WTC11 (cell line): ENCODE data around the gene PCSK5. TPM values are rescaled to one million over a fixed set of nuclear protein-coding genes. Genes with fewer than 3 reads are reported as not detected.

Experiments used
- ATAC-seq: fragments of 200-7000 bp; cut with Tn5 transposase; 2 replicates; pipeline ENCODE4 v1.10.0; 2021; ENCODE audit warnings: mild to moderate bottlenecking, moderate library complexity
- CTCF ChIA-PET: fragments of 300-600 bp; sonication (Branson Sonifier 250); formaldehyde crosslinking; loops from one replicate; lab custom pipeline; 2021; ENCODE audit warnings: antibody characterized with exemption; lab: Charles Lee
- POLR2A ChIA-PET: fragments of 350-600 bp; sonication (Branson Sonifier 250); formaldehyde crosslinking; loops from one replicate; lab custom pipeline; 2021; ENCODE audit warnings: antibody characterized with exemption; lab: Charles Lee
- DNase-seq: peaks from one replicate; pipeline ENCODE4 v3.0.0; 2021; ENCODE audit warnings: low spot score
- H3K27ac Mint-ChIP-seq: 2 replicates; pipeline ENCODE4 v1.8.0; 2021; ENCODE audit warnings: mixed read lengths
- H3K27me3 Mint-ChIP-seq: 2 replicates; pipeline ENCODE4 v1.8.0; 2021; ENCODE audit warnings: low read depth, mild to moderate bottlenecking, moderate library complexity, mixed read lengths
- H3K36me3 Mint-ChIP-seq: 2 replicates; pipeline ENCODE4 v1.8.0; 2021; ENCODE audit warnings: mixed read lengths
- H3K4me1 Mint-ChIP-seq: 2 replicates; pipeline ENCODE4 v1.8.0; 2022; ENCODE audit warnings: mixed read lengths
- H3K4me3 Mint-ChIP-seq: 2 replicates; pipeline ENCODE4 v1.8.0; 2021; ENCODE audit warnings: mild to moderate bottlenecking, moderate library complexity, mixed read lengths
- H3K9me3 Mint-ChIP-seq: 2 replicates; pipeline ENCODE4 v1.8.0; 2021; ENCODE audit warnings: mixed read lengths
- ATF6 ChIP-seq: sonication (generic); formaldehyde crosslinking; IDR thresholded peaks from 2 replicates; pipeline ENCODE4 v1.8.1; 2023; ENCODE audit warnings: mild to moderate bottlenecking, missing genetic modification reagents
- CREB1 ChIP-seq: sonication (generic); formaldehyde crosslinking; IDR thresholded peaks from 2 replicates; pipeline ENCODE4 v1.8.0; 2023; ENCODE audit warnings: mild to moderate bottlenecking, missing genetic modification reagents
- E2F1 ChIP-seq: sonication (generic); formaldehyde crosslinking; IDR thresholded peaks from 2 replicates; pipeline ENCODE4 v1.8.0; 2022; ENCODE audit warnings: mild to moderate bottlenecking, missing genetic modification reagents
- GTF2I ChIP-seq: fragments of 250-450 bp; sonication (Bioruptor Pico); conservative IDR thresholded peaks from 2 replicates; pipeline ENCODE4 v1.4.0; 2021; ENCODE audit warnings: mild to moderate bottlenecking
- MYBL2 ChIP-seq: sonication (generic); formaldehyde crosslinking; IDR thresholded peaks from 2 replicates; pipeline ENCODE4 v1.8.1; 2023; ENCODE audit warnings: mild to moderate bottlenecking, moderate library complexity, missing genetic modification reagents
- SP1 ChIP-seq: sonication (generic); formaldehyde crosslinking; conservative IDR thresholded peaks from 2 replicates; pipeline ENCODE4 v1.8.1; 2022; ENCODE audit warnings: missing genetic modification reagents
- USF2 ChIP-seq: sonication (generic); formaldehyde crosslinking; IDR thresholded peaks from 2 replicates; pipeline ENCODE4 v1.8.1; 2023; ENCODE audit warnings: mild to moderate bottlenecking, missing genetic modification reagents, moderate library complexity
- ZNF317 ChIP-seq: sonication (generic); formaldehyde crosslinking; IDR thresholded peaks from 2 replicates; pipeline ENCODE4 v1.8.1; 2023; ENCODE audit warnings: low read depth, mild to moderate bottlenecking, moderate library complexity, missing genetic modification reagents, borderline replicate concordance
- total RNA-seq: library from RNA; stranded (reverse); gene quantifications from 3 replicates; pipeline ENCODE4 v1.2.3, GENCODE V29; 2021
- TF ChIP-seq, protein P1 (sequence below): sonication (generic); formaldehyde crosslinking; IDR thresholded peaks from 2 replicates; pipeline ENCODE4 v1.8.1; 2022; ENCODE audit warnings: low read depth, mild to moderate bottlenecking, moderate library complexity, missing genetic modification reagents, borderline replicate concordance
- TF ChIP-seq, protein P2 (sequence below): sonication (generic); formaldehyde crosslinking; IDR thresholded peaks from 2 replicates; pipeline ENCODE4 v1.8.1; 2023; ENCODE audit warnings: mild to moderate bottlenecking, missing genetic modification reagents
- TF ChIP-seq, protein P3 (sequence below): sonication (generic); formaldehyde crosslinking; IDR thresholded peaks from 2 replicates; pipeline ENCODE4 v1.8.1; 2023; ENCODE audit warnings: mild to moderate bottlenecking, missing genetic modification reagents, moderate library complexity
- TF ChIP-seq, protein P4 (sequence below): fragments of 200-600 bp; IDR thresholded peaks from 2 replicates; pipeline ENCODE4 v1.8.0; 2022; ENCODE audit warnings: antibody characterized with exemption
- TF ChIP-seq, protein P5 (sequence below): fragments of 250-450 bp; sonication (Bioruptor Pico); IDR thresholded peaks from 2 replicates; pipeline ENCODE4 v1.9.0; 2021; ENCODE audit warnings: mild to moderate bottlenecking, borderline replicate concordance
- TF ChIP-seq, protein P6 (sequence below): fragments of 250-450 bp; sonication (Bioruptor Pico); IDR thresholded peaks from 2 replicates; pipeline ENCODE4 v1.9.0; 2021; ENCODE audit warnings: mild to moderate bottlenecking

The PCSK5 gene
- total RNA-seq, 1 experiment from 2014 or later: 30.6 TPM

DNA sequence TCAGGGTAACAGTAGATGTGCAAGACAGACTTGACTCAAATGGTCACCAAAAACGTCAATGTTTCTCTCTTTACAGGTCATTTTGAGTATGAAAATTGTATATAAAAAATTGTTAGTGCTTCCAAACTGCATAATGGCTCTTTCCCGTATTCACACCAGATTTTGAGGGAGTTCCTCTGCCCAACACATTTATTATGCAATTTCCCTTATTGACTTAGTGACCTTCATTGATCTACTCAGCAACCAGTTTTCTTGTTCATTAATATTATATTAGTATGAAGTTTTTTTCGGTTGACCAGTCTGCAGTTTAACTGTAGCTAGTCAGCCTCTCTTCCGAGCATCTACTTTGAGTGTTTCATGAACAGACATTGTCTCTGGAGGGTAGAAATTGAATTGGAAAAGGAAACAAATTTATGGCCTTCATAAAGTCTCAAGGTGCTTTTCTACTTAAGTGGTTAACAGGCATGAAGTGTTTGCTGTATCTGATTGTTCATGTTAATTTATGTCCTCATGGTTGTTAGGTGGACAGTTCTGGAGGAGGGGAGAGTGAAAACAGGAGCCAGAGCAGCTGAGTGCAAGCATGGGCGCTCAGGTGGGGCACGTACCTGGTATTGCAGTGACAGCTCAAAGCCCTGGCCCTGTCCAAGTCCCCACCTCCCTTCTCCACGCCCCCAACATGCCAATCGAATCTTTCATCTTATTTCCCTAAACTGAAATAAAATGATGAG lies 263.6 kb downstream of the PCSK5 start (continued):
- TF ChIP-seq, protein P1, sequence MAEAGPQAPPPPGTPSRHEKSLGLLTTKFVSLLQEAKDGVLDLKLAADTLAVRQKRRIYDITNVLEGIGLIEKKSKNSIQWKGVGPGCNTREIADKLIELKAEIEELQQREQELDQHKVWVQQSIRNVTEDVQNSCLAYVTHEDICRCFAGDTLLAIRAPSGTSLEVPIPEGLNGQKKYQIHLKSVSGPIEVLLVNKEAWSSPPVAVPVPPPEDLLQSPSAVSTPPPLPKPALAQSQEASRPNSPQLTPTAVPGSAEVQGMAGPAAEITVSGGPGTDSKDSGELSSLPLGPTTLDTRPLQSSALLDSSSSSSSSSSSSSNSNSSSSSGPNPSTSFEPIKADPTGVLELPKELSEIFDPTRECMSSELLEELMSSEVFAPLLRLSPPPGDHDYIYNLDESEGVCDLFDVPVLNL (CRISPR knock-in tag): no peak
- TF ChIP-seq E2F1: no peak

- H3K4me3 Mint-ChIP-seq: no peak overlapping the region
- H3K9me3 Mint-ChIP-seq: no peaks in the 10 kb centered on the region
- H3K27me3 Mint-ChIP-seq: no peaks in the 10 kb centered on the region
- peaks cover 17% of the 10 kb centered on the region for H3K36me3 Mint-ChIP-seq
- no peak for TF ChIP-seq SP1
- TF ChIP-seq, protein P2, sequence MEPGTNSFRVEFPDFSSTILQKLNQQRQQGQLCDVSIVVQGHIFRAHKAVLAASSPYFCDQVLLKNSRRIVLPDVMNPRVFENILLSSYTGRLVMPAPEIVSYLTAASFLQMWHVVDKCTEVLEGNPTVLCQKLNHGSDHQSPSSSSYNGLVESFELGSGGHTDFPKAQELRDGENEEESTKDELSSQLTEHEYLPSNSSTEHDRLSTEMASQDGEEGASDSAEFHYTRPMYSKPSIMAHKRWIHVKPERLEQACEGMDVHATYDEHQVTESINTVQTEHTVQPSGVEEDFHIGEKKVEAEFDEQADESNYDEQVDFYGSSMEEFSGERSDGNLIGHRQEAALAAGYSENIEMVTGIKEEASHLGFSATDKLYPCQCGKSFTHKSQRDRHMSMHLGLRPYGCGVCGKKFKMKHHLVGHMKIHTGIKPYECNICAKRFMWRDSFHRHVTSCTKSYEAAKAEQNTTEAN: no peak
- TF ChIP-seq ATF6 (CRISPR knock-in tag): no peak
- no peak for TF ChIP-seq CREB1 (CRISPR knock-in tag)
- TF ChIP-seq USF2 (CRISPR knock-in tag): no peak
- TF ChIP-seq GTF2I (CRISPR knock-in tag): no peak
- no peak for TF ChIP-seq MYBL2 (CRISPR knock-in tag)
- no peak for TF ChIP-seq ZNF317 (CRISPR knock-in tag)
- TF ChIP-seq, protein P3, sequence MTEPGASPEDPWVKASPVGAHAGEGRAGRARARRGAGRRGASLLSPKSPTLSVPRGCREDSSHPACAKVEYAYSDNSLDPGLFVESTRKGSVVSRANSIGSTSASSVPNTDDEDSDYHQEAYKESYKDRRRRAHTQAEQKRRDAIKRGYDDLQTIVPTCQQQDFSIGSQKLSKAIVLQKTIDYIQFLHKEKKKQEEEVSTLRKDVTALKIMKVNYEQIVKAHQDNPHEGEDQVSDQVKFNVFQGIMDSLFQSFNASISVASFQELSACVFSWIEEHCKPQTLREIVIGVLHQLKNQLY: no peak
- TF ChIP-seq, protein P4, sequence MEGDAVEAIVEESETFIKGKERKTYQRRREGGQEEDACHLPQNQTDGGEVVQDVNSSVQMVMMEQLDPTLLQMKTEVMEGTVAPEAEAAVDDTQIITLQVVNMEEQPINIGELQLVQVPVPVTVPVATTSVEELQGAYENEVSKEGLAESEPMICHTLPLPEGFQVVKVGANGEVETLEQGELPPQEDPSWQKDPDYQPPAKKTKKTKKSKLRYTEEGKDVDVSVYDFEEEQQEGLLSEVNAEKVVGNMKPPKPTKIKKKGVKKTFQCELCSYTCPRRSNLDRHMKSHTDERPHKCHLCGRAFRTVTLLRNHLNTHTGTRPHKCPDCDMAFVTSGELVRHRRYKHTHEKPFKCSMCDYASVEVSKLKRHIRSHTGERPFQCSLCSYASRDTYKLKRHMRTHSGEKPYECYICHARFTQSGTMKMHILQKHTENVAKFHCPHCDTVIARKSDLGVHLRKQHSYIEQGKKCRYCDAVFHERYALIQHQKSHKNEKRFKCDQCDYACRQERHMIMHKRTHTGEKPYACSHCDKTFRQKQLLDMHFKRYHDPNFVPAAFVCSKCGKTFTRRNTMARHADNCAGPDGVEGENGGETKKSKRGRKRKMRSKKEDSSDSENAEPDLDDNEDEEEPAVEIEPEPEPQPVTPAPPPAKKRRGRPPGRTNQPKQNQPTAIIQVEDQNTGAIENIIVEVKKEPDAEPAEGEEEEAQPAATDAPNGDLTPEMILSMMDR: no peak
- TF ChIP-seq, protein P5, sequence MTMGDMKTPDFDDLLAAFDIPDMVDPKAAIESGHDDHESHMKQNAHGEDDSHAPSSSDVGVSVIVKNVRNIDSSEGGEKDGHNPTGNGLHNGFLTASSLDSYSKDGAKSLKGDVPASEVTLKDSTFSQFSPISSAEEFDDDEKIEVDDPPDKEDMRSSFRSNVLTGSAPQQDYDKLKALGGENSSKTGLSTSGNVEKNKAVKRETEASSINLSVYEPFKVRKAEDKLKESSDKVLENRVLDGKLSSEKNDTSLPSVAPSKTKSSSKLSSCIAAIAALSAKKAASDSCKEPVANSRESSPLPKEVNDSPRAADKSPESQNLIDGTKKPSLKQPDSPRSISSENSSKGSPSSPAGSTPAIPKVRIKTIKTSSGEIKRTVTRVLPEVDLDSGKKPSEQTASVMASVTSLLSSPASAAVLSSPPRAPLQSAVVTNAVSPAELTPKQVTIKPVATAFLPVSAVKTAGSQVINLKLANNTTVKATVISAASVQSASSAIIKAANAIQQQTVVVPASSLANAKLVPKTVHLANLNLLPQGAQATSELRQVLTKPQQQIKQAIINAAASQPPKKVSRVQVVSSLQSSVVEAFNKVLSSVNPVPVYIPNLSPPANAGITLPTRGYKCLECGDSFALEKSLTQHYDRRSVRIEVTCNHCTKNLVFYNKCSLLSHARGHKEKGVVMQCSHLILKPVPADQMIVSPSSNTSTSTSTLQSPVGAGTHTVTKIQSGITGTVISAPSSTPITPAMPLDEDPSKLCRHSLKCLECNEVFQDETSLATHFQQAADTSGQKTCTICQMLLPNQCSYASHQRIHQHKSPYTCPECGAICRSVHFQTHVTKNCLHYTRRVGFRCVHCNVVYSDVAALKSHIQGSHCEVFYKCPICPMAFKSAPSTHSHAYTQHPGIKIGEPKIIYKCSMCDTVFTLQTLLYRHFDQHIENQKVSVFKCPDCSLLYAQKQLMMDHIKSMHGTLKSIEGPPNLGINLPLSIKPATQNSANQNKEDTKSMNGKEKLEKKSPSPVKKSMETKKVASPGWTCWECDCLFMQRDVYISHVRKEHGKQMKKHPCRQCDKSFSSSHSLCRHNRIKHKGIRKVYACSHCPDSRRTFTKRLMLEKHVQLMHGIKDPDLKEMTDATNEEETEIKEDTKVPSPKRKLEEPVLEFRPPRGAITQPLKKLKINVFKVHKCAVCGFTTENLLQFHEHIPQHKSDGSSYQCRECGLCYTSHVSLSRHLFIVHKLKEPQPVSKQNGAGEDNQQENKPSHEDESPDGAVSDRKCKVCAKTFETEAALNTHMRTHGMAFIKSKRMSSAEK (CRISPR knock-in tag): no peak
- TF ChIP-seq, protein P6, sequence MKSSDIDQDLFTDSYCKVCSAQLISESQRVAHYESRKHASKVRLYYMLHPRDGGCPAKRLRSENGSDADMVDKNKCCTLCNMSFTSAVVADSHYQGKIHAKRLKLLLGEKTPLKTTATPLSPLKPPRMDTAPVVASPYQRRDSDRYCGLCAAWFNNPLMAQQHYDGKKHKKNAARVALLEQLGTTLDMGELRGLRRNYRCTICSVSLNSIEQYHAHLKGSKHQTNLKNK (CRISPR knock-in tag): no peak
- ATAC-seq (no peak), DNase-seq (no peak)
- no peak overlapping the region for H3K27ac Mint-ChIP-seq
- ChIA-PET CTCF (no interaction called here), POLR2A (no interaction called here)
- peaks cover 23% of the 10 kb centered on the region for H3K4me1 Mint-ChIP-seq
Observed at GRCh38 chr9:76155361-76155760, 264.9 kb downstream of the PCSK5 start.
